Neural progenitor cell (in vitro differentiated cells): ENCODE results near the gene ATG9B.

Source experiments
- CTCF ChIP-seq: fragments of 200-600 bp; sonication (generic); IDR thresholded peaks from 2 replicates; pipeline ENCODE4 v1.5.1; 2017; ENCODE audit warnings: antibody characterized with exemption, mild to moderate bottlenecking
- EZH2 ChIP-seq: fragments of 200-600 bp; sonication (generic); IDR thresholded peaks from 2 replicates; pipeline ENCODE4 v1.6.1; 2017; ENCODE audit warnings: antibody characterized with exemption, mild to moderate bottlenecking, moderate library complexity
- EZH2phosphoT487 ChIP-seq: fragments of 200-600 bp; sonication (generic); IDR thresholded peaks from 2 replicates; pipeline ENCODE4 v1.6.1; 2017; ENCODE audit warnings: antibody characterized with exemption

GRCh38 chr7:151070574-151070960 is 46.3 kb upstream of the ATG9B start:
- no peak for TF ChIP-seq CTCF
- no peak for TF ChIP-seq EZH2
- no peak for TF ChIP-seq EZH2phosphoT487
